Right forelimb (tissue), 1 donor: ENCODE results near the gene HAGHL.
"Not testable (repeated sequence)": the region's sequence is repeated elsewhere in the genome, so short reads cannot be mapped to it uniquely, and the experiment has no call there.

ENCODE experiments used
- DNase-seq: peaks from one replicate; pipeline ENCODE4 v3.0.0-alpha.2; 2018

Gene HAGHL

DNA sequence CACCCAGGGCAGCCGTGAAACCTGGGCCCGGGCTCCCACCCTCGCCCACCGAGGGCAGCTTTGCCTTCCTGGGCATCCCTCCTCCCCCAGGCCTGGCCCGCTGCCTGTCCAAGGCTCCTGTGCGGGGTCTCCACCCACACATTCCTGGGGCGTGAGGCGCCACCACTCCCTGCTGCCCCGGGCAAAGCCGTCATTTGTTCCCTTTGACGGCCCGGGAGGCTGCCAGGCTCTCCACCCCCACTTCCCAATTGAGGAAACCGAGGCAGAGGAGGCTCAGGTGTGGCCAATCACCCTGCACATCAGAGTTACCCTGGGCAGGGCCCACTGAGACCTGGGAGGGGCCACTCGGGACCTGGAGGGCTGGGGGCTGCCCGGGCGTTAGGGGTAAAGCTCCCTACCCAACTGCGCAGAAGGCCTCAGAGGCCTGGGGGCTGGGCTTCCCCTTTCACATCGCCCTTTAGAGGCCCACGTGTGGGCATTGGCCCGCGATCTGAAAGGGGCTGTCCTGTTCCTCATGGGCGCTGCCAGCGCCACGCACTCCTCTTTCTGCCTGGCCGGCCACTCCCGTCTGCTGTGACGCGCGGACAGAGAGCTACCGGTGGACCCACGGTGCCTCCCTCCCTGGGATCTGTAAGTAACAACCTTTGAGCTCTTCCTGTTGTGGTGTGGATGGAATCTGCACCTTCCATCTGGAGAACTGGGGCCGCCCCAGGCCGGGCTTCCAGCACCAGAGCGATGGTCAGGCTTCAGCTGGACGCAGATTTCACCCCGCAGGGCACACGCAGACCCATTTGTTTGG lies 33.8 kb downstream of the HAGHL start, which contains the start of gene MSLN:
Gene MSLN, plus strand, starts transcription at position 190 of the 799 bp plus-strand sequence. CDS start 1,947 bp downstream, outside the sequence.
- DNase-seq: no peak

DNA sequence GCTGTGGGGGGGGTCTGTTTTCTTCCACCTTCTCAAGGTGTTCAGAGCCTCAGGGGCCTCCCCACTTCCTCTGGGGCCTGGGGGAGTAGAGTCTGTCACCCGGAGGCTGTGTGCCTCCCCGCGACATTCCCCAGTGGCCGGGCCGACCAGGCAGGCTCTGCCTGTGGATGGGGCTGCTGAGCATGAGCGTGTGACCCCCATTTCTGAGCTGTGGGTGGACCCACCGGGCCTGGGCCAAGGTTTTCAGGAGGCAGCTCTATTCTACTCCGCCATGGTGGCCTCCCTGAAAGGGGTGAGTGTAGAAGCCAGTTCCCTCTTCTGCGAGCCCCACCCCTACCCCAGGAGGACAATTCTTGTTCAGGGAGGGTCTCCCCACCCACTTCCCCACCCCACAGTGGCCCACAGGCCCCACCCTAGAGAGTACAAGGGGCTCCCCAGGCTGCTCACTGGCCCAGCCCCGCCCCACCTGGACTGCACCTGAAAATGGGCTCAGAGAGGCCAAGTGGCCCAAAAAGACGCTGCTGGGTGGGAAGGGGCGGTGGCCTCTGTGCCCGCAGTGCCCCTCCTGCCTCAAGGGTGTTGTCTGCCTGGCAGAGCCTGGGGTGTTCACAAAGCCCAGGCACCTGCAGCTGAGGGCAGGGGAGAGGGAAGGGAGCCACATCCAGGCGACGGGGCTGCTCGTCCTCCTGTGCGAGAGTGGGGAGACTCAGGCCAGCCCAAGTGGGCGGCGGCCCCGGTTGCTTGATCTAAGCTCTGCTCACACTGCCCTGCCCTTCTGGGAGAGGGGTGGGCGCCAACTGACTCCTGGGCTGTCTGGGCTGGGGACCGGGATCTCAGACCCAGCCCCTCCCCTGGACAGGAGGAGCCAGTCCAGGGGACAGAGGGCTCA lies 35.0 kb downstream of the HAGHL start:
- DNase-seq: no peak

DNA sequence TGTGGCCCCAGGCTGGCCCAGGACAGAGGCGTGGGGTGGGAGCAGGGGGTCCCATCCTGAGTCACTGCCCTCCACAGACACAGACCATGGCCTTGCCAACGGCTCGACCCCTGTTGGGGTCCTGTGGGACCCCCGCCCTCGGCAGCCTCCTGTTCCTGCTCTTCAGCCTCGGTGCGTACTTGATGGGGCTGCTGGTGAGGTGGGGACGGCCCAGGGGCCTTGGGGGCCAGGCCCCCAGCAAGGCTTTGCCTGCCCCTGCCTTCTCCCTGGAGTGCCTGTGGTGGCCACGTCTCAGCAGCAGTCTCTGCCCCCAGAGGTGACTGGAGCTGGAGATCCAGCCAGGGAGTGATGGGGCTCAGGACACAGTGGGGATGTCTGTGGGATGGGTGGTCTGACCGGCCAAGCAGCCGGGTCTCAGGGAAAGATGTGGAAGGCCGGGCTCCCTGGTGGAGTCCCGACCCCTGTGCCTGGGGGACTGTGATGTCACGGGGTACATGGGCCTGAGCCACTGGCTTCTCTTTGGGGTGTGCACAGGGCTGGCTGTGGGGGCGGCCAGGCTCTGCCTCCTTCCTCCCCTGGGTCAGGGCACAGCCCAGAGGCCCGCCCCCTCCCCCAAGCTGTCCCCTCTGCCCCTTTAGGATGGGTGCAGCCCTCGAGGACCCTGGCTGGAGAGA lies 35.8 kb downstream of the HAGHL start:
- no peak for DNase-seq

DNA sequence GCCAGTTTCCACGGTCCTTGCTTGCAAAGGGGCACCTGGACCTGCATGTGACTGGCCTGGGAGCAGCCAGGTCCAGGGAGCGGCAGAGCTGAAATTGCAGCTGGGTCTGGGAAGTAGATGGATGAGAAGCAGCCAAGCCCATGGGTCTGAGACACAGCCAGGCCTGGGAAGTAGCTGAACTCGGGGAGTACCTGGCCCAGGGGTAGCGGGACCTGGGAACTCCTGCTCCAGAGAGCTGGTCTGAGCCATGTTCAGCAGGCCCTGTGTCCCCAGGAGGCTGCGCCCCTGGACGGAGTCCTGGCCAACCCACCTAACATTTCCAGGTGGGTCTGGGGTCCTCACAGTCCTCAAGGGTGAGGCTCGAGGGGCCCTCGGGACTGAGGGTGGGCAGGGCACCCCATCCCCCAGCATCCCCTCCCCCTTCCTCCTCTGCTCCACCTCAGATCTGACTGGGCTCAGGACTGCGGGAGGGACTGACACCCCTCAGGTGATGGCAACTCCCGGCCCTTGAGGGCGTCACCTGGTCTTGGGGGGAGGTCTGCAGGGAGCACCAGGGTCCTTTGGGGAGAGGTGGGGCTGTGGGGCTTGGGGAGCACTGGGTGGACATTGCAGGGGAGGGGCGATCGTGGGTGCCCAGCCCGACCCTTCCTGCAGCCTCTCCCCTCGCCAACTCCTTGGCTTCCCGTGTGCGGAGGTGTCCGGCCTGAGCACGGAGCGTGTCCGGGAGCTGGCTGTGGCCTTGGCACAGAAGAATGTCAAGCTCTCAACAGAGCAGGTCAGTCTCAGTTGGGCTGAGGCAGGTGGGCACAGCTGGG lies 36.7 kb downstream of the HAGHL start:
- DNase-seq: no peak

DNA sequence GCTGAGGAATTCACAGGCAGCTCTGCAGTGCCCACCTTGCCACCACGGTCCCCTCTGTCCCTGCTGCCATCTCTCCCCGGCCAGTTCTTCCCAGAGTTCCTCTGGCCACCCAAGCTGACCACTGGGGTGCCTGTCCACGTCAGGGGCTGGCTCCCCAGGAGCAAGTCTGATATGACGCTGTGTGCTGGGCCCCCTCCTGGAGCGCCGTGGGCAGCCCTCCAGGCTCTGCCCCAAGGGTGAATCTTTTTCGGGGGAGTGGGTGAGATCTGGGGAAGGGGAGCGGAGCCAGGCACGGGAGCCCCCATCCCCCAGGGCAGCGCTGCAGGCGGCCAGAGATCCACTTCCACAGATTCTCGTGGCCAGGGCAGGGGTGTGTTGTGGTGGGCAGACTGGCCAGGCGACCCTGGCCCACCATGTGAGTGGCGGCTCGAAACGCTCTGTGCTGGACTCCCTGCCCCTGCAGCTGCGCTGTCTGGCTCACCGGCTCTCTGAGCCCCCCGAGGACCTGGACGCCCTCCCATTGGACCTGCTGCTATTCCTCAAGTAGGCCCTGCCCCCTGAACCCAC lies 37.4 kb downstream of the HAGHL start:
- no peak for DNase-seq

DNA sequence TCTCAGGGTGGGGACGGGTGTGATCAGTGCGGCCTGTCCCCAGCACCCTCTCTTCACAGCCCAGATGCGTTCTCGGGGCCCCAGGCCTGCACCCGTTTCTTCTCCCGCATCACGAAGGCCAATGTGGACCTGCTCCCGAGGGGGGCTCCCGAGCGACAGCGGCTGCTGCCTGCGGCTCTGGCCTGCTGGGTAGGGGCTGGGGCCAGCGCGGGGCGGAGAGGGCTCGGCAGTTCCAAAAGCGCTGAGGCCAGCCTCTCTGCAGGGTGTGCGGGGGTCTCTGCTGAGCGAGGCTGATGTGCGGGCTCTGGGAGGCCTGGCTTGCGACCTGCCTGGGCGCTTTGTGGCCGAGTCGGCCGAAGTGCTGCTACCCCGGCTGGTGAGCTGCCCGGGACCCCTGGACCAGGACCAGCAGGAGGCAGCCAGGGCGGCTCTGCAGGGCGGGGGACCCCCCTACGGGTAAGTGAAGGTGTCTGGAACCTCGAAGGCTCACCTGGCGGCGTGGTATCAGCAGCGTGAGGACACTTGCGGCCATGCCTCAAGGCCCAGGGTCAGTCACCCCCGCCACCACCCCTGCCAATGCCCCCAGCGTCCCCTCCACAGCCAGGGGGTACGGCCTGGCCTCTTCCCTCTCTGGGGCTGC lies 38.1 kb downstream of the HAGHL start:
- no peak for DNase-seq

DNA sequence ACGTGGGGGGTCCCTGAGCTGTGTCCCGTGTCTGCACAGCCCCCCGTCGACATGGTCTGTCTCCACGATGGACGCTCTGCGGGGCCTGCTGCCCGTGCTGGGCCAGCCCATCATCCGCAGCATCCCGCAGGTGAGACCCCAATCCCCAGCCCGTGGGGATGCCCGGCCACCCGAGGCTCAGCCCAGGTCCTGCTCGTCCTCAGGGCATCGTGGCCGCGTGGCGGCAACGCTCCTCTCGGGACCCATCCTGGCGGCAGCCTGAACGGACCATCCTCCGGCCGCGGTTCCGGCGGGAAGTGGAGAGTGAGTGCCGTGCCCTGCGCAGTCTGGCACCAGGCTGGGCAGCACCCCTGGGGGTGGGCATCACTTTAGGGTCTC lies 38.6 kb downstream of the HAGHL start:
- DNase-seq: no peak

DNA sequence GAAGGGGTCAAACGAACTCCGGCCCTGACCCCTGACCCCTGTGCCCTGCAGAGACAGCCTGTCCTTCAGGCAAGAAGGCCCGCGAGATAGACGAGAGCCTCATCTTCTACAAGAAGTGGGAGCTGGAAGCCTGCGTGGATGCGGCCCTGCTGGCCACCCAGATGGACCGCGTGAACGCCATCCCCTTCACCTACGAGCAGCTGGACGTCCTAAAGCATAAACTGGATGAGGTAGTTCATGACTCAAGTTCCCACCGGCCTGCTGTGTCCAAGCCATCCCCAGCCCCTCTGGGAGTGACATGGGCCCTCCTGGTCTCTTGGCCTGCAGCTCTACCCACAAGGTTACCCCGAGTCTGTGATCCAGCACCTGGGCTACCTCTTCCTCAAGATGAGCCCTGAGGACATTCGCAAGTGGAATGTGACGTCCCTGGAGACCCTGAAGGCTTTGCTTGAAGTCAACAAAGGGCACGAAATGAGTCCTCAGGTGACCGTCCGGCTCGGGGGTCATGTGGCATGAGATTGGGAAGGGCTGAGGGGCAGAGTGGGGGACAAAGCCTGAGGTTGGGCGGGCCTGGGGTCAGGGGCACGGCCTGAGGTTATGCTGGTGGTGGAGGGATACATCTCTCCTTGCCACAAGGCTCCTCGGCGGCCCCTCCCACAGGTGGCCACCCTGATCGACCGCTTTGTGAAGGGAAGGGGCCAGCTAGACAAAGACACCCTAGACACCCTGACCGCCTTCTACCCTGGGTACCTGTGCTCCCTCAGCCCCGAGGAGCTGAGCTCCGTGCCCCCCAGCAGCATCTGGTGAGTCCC lies 39.3 kb downstream of the HAGHL start:
- no peak for DNase-seq

DNA sequence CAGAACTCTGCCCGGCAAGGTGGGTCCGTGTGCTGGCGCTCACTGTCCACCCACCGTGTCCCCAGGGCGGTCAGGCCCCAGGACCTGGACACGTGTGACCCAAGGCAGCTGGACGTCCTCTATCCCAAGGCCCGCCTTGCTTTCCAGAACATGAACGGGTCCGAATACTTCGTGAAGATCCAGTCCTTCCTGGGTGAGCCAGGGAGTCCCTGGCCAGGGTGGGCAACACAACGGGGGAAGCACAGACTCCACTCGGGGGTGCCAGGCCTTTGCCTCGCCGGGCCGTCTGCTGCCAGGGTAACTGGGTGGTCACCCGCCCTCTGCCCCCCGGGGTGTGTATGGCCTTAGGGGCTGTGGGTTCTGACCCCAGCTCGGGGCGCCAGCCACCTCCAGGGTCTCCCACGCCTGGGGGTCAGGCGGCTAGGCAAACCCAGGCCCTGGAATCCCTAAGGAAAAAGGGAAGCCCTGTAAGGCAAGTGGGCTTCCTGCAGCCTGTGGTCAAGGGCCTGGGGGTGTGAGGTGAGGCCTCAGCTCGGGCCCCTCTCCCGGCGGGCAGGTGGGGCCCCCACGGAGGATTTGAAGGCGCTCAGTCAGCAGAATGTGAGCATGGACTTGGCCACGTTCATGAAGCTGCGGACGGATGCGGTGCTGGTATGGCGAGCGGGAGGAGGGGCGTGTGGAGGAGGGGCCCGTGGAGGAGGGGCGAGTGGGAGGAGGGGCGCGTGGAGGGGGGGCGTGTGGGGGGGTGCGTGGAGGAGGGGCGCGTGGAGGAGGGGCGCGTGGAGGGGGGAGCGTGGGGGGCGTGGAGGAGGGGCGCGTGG lies 40.1 kb downstream of the HAGHL start:
- DNase-seq: no peak

DNA sequence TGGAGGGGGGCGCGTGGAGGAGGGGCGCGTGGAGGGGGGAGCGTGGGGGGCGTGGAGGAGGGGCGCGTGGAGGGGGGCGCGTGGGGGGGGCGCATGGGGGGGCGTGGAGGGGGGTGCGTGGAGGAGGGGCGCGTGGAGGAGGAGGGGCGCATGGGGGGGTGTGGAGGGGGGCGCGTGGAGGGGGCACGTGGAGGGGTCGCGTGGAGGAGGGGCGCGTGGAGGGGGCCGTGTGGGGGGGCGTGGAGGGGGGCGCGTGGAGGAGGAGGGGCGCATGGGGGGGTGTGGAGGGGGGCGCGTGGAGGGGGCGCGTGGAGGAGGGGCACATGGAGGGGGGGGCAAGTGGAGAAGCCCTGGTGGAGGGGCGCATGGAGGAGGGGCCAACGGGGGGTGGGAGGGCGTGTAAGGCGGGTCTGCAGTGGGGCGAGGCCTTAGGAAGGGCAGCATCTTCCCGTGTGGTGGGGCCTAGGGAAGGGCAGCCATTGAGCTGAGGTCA lies 40.9 kb downstream of the HAGHL start:
- no peak for DNase-seq

DNA sequence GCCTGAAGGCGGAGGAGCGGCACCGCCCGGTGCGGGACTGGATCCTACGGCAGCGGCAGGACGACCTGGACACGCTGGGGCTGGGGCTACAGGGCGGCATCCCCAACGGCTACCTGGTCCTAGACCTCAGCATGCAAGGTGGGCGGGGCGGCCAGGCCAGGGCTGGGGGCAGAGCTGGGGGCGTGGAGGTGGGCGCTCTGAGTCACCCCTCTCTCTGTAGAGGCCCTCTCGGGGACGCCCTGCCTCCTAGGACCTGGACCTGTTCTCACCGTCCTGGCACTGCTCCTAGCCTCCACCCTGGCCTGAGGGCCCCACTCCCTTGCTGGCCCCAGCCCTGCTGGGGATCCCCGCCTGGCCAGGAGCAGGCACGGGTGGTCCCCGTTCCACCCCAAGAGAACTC lies 41.5 kb downstream of the HAGHL start:
- DNase-seq: no peak

DNA sequence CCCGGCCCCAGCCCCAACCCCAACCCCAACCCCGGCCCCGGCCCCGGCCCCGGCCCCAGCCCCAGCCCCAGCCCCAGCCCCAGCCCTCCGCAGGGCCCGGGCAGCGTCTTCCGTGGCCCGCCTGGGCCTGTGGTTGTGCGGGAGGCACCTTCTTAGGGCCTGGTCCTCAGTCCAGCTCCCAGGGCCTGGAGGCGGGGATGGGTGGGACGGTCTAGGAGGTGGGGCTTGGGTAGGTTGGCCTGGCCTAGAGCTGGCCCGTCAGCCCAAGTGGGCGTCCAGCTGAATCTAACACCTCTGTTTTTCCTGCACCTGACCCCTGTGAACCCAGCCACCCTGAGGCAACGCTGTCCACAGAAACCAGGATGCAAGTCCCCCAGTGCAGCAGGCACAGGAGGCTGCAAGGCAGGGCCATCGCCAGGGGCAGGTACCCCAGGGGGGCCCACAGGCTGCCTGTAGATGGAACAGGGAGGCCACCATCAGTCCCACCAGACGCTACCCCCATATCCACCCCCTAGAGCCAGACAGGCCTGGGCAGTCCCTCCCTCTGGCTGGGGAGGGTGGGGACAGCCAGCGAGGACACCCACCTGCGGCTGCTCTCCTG lies 42.4 kb downstream of the HAGHL start:
- no peak for DNase-seq

DNA sequence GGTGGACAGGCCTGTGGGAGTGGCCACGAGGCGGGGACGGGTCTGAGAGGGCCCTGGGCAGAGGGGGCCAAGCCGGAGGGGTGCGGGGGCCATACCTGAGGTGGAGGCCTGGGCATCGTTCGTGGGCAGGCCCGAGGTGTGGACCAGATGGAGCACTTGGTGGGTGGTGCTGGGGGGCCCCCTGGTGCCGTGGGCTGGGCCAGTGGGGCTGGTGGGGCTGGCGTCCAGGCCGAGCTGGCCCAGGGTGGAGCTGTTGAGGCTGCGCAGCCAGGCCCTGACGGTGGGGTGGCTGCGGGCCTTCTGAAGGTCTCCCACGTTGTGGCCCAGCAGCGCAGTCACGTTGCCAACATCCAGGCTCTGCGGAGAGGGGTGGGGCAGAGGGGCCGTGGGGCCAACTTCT lies 43.0 kb downstream of the HAGHL start:
- DNase-seq: no peak

DNA sequence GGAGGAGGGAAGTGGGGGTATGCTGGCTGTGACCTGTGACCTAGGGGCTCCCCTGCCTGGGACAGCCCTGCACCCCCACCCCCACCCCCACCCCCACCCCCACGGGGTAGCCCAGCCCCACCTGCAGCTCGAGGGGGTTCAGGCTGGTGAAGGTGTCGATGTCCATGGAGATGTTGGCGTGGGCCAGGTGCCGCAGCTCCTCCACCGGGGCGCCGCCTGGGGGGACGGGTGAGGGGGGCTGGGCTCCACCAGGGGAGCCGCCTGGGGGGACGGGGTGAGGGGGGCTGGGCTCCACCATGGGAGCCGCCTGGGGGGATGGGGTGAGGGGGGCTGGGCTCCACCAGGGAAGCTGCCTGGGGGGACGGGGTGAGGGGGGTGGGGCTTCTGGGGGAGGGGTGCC lies 43.5 kb downstream of the HAGHL start:
- no peak for DNase-seq

DNA sequence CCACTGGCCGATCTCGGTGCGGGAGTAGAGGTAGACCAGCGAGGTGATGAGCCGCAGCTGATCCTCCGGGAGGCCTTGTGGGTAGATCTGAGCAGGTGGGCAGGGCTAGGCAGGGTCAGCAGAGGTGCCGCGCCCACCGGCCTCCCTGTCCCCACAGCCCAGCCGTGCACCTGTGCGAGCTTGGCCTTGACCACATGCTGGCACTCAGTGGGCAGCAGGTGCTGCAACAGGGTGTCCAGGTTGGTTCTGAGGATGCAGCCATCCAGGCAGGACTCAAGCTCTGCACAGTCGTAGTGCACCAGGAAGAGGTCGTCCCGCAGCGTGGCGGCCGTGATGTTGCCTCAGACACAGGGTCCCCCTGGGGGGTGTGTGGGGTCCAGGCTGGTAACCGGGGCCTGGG lies 46.1 kb downstream of the HAGHL start:
- no peak for DNase-seq

DNA sequence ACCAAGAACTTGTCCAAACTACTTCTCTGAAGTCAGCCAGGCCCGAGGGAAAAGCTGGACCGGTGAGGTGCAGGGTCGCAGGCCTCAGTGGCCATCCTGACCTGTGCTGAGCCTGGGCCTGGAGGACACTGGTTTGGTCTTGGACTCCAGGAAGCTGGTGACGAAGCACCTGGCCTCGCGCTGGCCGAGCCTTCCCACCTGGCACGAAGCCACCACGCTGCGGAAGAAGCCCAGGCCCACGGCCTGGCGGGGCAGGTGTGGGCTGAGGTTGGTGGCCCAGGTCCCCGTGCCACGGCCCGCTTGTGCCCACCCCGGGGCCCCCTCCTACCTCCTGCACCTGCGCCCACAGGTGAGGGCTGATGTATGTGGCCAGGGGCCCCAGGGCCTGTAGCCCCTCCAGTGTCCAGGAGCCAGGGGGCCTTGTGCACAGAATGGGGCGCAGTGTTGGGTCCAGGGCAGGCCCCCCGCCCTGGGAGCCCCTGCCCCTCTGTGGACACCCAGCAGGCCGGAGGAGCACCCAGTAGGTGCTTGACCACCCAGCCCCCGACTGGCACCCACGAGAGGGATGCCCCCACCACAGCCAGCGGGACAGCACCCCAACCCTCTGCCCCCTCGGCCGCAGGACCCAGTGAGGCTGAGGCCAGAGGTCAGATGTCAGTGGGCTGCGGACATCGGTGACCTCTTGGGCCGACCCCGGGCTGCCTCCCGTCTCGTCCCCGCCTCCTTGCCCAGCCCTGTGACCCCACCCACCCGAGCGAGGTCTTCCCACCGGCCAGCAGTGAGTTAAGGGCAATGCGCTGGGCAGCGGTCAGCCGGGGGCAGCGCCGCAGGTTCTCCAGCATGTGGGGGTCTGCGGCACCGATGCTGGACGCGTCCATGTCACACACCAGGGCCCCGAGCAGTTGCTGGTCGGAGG lies 47.4 kb downstream of the HAGHL start:
- DNase-seq: no peak

DNA sequence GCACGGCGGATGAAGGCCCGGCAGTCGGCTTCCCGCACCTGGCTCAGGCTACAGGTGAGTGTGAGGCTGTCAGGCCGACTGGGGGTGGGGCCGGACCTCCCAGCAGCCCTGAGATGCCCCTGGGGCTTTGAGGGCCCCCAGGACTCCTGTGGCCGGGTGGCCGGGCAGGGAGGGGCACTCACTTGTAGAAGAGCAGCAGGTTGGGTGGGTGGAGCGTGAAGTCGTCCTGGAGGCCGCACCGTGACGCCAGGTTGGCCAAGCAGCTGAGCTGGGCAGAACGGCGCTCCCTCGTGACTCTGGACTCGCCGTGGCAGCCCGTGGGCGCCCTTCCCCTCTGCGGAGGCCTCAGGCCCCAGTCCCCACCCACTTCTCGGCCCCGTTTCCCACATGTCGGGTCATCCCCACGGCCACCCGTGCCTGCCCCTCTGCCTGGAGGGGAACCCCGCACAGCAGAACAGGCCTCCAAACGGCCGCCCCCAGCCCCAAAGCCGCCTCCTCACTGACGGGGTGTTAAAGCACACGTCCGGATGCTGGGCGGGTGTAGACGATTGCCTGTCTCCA lies 48.4 kb downstream of the HAGHL start:
- no peak for DNase-seq

DNA sequence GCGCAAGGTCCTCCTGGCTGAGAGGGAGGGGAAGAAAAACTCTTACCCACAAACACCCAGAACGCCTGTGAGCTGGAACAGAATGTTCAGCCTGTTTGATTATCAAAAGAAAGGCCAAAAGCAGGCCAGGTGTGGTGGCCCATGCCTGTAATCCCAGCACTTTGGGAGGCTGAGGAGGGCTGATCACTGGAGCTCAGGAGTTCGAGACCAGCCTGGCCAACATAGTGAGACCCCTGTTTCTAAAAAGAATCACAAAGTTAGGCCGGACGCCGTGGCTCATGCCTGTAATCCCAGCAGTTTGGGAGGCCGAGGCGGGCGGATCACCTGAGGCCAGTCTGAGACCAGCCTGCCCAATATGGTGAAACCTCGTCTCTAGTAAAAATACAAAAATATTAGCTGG lies 49.4 kb downstream of the HAGHL start:
- not testable (repeated sequence) for DNase-seq
